H1 (cell line): ENCODE measurements around the gene LTBR. TPM values are rescaled to one million over a fixed set of nuclear protein-coding genes. Genes with fewer than 3 reads are reported as not detected.

Experiments used
- CBX5 ChIP-seq: fragments of 300-800, 300-1000 bp; sonication (generic); IDR thresholded peaks from 2 replicates; pipeline ENCODE4 v1.7.1; 2016; ENCODE audit warnings: antibody characterized with exemption, low read length, low read depth
- KDM4A ChIP-seq: IDR thresholded peaks from one replicate; pipeline ENCODE4 v1.7.1; 2012; ENCODE audit warnings: low read depth, mild to moderate bottlenecking, moderate library complexity, low read length, inconsistent platforms; ENCODE audit not compliant: severe bottlenecking
- NRF1 ChIP-seq: IDR thresholded peaks from 2 replicates; pipeline ENCODE4 v1.6.1; 2011; ENCODE audit warnings: mild to moderate bottlenecking, low read depth, low read length, improper control_type of control experiment
- SIN3A ChIP-seq, 2 experiments: IDR thresholded peaks in 1 of 2; conservative IDR thresholded peaks in 1 of 2; 2 replicates each; pipeline ENCODE4 v1.6.1; 2011 to 2012; ENCODE audit warnings: low read length in 2 of 2, improper control_type of control experiment in 1 of 2, low read depth in 1 of 2, mild to moderate bottlenecking in 1 of 2
- YY1 ChIP-seq: IDR thresholded peaks from 2 replicates; pipeline ENCODE4 v1.6.1; 2011; ENCODE audit warnings: low read depth, mild to moderate bottlenecking, low read length
- polyA plus RNA-seq, 7 experiments: library from polyadenylated mRNA; depleted of rRNA in 3 of 7; stranded (reverse) in 5 of 7; unstranded in 2 of 7; fragments of >200 nt in 5 of 7; fragments of 200-250 nt in 2 of 7; gene quantifications; 1 replicate in 5 of 7; 2 replicates in 1 of 7; 4 replicates in 1 of 7; pipeline versions ENCODE4 v1.2.1 to v1.2.3, GENCODE V29; 2011 to 2013; ENCODE audit warnings: missing spikeins in 2 of 7, mixed read lengths in 2 of 7
- total RNA-seq: library from RNA; stranded (reverse); fragmentation: NEBNext Ultra II Directional; extraction: Animal tissue kit (Norgen Biotek cat#: 25700); gene quantifications from 2 replicates; pipeline ENCODE4 v1.2.1, GENCODE V29; 2021
- TF ChIP-seq, protein P1 (sequence below), 3 experiments: IDR thresholded peaks; 1 replicate in 2 of 3; 2 replicates in 1 of 3; pipeline versions ENCODE4 v1.5.1 to v1.6.1; 2011; ENCODE audit warnings: low read length in 3 of 3, mild to moderate bottlenecking in 3 of 3, inconsistent platforms in 2 of 3, low read depth in 1 of 3, moderate library complexity in 1 of 3; ENCODE audit not compliant: insufficient read depth in 1 of 3; ENCODE audit errors: control extremely low read depth in 1 of 3

The LTBR gene
- total and polyA plus RNA-seq, 2 of the 8 experiments (the other 6 are each of a cell fraction or from before 2014, with no cell fraction given), result 5.1 to 6.3 TPM

DNA sequence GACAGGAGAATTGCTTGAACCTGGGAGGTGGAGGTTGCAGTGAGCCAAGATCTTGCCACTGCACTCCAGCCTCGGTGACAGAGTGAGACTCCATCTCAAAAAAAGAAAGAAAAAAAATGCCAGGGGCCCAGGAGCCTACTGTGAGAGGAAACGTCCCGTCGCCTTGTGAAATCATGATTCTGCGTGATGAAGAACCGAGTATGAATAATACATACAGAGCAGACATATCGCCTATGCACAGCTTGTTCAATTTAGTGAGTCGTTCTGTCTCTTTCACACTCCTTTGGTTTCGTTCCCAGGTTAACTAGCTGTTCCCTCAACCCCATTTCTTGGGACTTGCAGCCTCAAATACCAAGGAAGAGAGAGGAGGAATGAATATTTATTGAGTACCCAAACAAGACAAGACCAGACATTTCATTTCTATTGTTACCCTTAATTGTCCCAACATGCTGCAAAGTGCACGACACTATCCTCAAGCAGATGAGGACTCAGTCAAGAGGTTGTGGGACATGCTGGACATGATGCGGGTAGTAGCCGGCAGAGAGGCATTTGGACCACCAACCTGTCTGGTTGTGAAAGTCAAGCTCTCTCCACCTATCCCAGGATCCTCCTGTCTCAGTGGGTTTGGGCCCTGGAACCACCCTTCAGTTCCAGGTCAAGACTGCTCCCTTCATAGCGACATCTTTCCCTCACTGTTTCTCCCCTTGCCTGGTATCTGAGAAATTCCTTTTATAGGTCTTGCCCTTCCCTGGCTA lies 52.2 kb downstream of the LTBR start (continued):
- TF ChIP-seq KDM4A, result no peak
- TF ChIP-seq SIN3A (conservative IDR thresholded peaks at IDR 0.05 in 1 of 2, IDR thresholded peaks at IDR 0.05 in 1 of 2; ENCODE audit: low read depth in 1 of 2, low read length in 2 of 2), result no peak
- TF ChIP-seq NRF1, result no peak
- no peak for TF ChIP-seq CBX5
- no peak for TF ChIP-seq YY1
- TF ChIP-seq, protein P1, sequence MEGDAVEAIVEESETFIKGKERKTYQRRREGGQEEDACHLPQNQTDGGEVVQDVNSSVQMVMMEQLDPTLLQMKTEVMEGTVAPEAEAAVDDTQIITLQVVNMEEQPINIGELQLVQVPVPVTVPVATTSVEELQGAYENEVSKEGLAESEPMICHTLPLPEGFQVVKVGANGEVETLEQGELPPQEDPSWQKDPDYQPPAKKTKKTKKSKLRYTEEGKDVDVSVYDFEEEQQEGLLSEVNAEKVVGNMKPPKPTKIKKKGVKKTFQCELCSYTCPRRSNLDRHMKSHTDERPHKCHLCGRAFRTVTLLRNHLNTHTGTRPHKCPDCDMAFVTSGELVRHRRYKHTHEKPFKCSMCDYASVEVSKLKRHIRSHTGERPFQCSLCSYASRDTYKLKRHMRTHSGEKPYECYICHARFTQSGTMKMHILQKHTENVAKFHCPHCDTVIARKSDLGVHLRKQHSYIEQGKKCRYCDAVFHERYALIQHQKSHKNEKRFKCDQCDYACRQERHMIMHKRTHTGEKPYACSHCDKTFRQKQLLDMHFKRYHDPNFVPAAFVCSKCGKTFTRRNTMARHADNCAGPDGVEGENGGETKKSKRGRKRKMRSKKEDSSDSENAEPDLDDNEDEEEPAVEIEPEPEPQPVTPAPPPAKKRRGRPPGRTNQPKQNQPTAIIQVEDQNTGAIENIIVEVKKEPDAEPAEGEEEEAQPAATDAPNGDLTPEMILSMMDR (IDR thresholded peaks at IDR 0.05; ENCODE audit: control extremely low read depth in 1 of 3, insufficient read depth in 1 of 3, low read depth in 1 of 3, low read length in 3 of 3), result no peak
